ENCODE data around the gene HHAT. TPM values are rescaled to one million over a fixed set of nuclear protein-coding genes. Genes with fewer than 3 reads are reported as not detected.
A peak's percentile ranks its signal among the peaks of the same experiment; 100 is the strongest.

Gene HHAT
- total RNA-seq, 2 donors from 2014 or later: 4.5 to 4.6 TPM

DNA sequence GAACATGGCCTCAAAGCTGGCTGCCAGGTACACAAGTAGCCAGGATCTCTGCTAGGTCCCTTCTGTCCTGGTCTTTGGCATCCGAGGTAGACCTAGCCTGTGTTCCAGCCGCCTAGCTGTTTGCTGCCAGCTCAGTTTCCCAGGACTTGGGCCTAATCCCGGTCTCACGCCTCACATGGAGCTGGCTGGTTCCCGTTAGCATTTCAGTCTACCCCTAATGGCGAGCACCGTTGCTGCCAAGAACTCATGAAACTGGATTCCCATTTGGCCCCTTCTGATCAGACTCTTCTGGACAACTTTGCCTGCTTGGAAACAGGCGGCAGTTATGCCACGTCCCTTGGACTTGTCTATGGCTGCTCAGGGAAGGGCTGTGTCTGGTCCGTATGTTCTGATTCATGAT, 26.2 kb upstream of the HHAT start:
- TF ChIP-seq, protein P1, sequence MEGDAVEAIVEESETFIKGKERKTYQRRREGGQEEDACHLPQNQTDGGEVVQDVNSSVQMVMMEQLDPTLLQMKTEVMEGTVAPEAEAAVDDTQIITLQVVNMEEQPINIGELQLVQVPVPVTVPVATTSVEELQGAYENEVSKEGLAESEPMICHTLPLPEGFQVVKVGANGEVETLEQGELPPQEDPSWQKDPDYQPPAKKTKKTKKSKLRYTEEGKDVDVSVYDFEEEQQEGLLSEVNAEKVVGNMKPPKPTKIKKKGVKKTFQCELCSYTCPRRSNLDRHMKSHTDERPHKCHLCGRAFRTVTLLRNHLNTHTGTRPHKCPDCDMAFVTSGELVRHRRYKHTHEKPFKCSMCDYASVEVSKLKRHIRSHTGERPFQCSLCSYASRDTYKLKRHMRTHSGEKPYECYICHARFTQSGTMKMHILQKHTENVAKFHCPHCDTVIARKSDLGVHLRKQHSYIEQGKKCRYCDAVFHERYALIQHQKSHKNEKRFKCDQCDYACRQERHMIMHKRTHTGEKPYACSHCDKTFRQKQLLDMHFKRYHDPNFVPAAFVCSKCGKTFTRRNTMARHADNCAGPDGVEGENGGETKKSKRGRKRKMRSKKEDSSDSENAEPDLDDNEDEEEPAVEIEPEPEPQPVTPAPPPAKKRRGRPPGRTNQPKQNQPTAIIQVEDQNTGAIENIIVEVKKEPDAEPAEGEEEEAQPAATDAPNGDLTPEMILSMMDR (IDR thresholded peaks at IDR 0.05): no peak
- H3K27ac ChIP-seq: peak overlapping the region; percentile 24 to 32
- ATAC-seq (ENCODE audit: insufficient number of reproducible peaks, low FRiP score, low read depth): peak; percentile 51

GRCh38 chr1:210303391-210303790, 25.3 kb upstream of the HHAT start:
- TF ChIP-seq, protein P1 (IDR thresholded peaks at IDR 0.05): no peak
- no peaks in the 10 kb centered on the region for H3K9me3 ChIP-seq
- no peak for DNase-seq (ENCODE audit: low spot score)
- peaks cover 3 to 26% of the 10 kb centered on the region in 2 donors for H3K4me1 ChIP-seq (ENCODE audit: control insufficient read depth in 1 of 2, low read depth in 2 of 2)
- no peak overlapping the region for H3K4me3 ChIP-seq
- H3K27ac ChIP-seq: no peak overlapping the region
- H3K36me3 ChIP-seq: no peaks in the 10 kb centered on the region
- H3K27me3 ChIP-seq (replicated peaks; ENCODE audit: insufficient read depth): no peaks in the 10 kb centered on the region
- ATAC-seq (ENCODE audit: insufficient number of reproducible peaks, low FRiP score, low read depth): no peak

More for the DNA sequence above, 26.2 kb upstream of the HHAT start:
- Histone ChIP-seq H3K4me1 (ENCODE audit: control insufficient read depth in 1 of 2, low read depth in 2 of 2) (peaks cover 3 to 26% of the 10 kb centered on the region in 2 donors), H3K9me3 (no peaks in the 10 kb centered on the region), H3K4me3 (no peak overlapping the region), H3K27me3 (replicated peaks; ENCODE audit: insufficient read depth) (no peaks in the 10 kb centered on the region), H3K36me3 (no peaks in the 10 kb centered on the region)
- peak; percentile 16 for DNase-seq (ENCODE audit: low spot score)

DNA sequence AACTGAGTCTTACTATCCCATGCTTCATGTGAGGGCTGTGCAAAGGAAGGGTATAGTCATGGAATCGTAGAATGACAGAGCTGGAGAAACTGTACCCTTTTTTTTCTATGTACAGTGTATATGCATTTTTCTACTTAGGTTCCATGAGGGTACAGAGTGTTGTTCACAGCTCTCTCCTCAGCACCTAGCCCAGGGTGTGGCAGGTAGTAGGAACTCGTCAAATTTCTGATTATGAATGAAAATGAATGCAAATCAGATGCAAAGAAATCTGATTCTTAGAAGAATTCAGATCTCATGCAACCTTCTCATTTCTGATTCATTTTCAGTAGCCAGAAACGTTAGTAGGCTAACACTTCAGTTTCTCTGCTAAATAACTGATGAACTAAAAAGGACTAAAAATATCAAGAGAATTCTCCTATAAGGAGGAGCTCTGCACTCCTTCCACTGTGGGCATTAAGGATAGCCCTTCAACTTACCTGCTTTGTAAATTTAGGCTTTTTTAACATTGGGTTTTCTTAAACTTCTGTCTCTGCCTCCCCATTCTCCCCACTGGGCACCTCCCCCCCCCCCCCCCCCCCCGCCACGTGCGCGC, 18.0 kb upstream of the HHAT start:
- TF ChIP-seq, protein P1 (IDR thresholded peaks at IDR 0.05): no peak
- H3K27me3 ChIP-seq (replicated peaks; ENCODE audit: insufficient read depth): no peaks in the 10 kb centered on the region
- H3K27ac ChIP-seq: no peak overlapping the region

GRCh38 chr1:210311726-210312493, 16.8 kb upstream of the HHAT start:
- H3K9me3 ChIP-seq: no peaks in the 10 kb centered on the region
- no peaks in the 10 kb centered on the region for H3K27me3 ChIP-seq (replicated peaks; ENCODE audit: insufficient read depth)
- H3K4me3 ChIP-seq: peak overlapping the region; percentile 83
- H3K36me3 ChIP-seq: no peaks in the 10 kb centered on the region
- peak; percentile 28 for DNase-seq (ENCODE audit: low spot score)
- TF ChIP-seq, protein P1 (IDR thresholded peaks at IDR 0.05): no peak
- peak overlapping the region; percentile 20 to 65 for H3K27ac ChIP-seq
- ATAC-seq (ENCODE audit: insufficient number of reproducible peaks, low FRiP score, low read depth): no peak
- peaks cover 0 to 15% of the 10 kb centered on the region in 2 donors for H3K4me1 ChIP-seq (ENCODE audit: control insufficient read depth in 1 of 2, low read depth in 2 of 2)

More for the DNA sequence above, 18.0 kb upstream of the HHAT start:
- Histone ChIP-seq H3K4me3 (peak overlapping the region; percentile 83), H3K36me3 (no peaks in the 10 kb centered on the region), H3K4me1 (ENCODE audit: control insufficient read depth in 1 of 2, low read depth in 2 of 2) (peaks cover 0 to 15% of the 10 kb centered on the region in 2 donors), H3K9me3 (no peaks in the 10 kb centered on the region)
- ATAC-seq (ENCODE audit: insufficient number of reproducible peaks, low FRiP score, low read depth): no peak
- no peak for DNase-seq (ENCODE audit: low spot score)

- H3K27ac ChIP-seq: no peak overlapping the region
- no peaks in the 10 kb centered on the region for H3K36me3 ChIP-seq
- TF ChIP-seq, protein P1 (IDR thresholded peaks at IDR 0.05): no peak
- H3K4me1 ChIP-seq (ENCODE audit: control insufficient read depth in 1 of 2, low read depth in 2 of 2): peaks cover 0 to 15% of the 10 kb centered on the region in 2 donors
- no peak for ATAC-seq (ENCODE audit: insufficient number of reproducible peaks, low FRiP score, low read depth)
- DNase-seq (ENCODE audit: low spot score): no peak
- no peaks in the 10 kb centered on the region for H3K9me3 ChIP-seq
- no peak overlapping the region for H3K4me3 ChIP-seq
- no peaks in the 10 kb centered on the region for H3K27me3 ChIP-seq (replicated peaks; ENCODE audit: insufficient read depth)
Measured at GRCh38 chr1:210313046-210313595, 15.6 kb upstream of the HHAT start.

Data from thoracic aorta (tissue), 2 donors.